Gastroesophageal sphincter (tissue), 4 donors: Measurements from ENCODE around the gene CSPG4. TPM values are rescaled to one million over a fixed set of nuclear protein-coding genes. Genes with fewer than 3 reads are reported as not detected.
"Not testable (repeated sequence)": the region's sequence is repeated elsewhere in the genome, so short reads cannot be mapped to it uniquely, and the experiment has no call there.

Experiments
- ATAC-seq: fragments of 150-250 bp; one replicate; pipeline ENCODE4 v1.9.1; 2016; ENCODE audit warnings: mild to moderate bottlenecking, moderate library complexity
- H3K27ac ChIP-seq, 4 donors: fragments of 200-600 bp; sonication (generic) in 3 of 4; 1 replicate in 3 of 4; 2 replicates in 1 of 4; pipeline ENCODE4 v1.5.1; 2016 to 2019
- H3K27me3 ChIP-seq: fragments of 200-600 bp; sonication (generic); one replicate; pipeline ENCODE4 v1.5.1; 2019
- H3K36me3 ChIP-seq, 2 donors: fragments of 200-600 bp; sonication (generic); one replicate each; pipeline ENCODE4 v1.5.1; 2019; ENCODE audit warnings: control low read depth in 1 of 2
- H3K4me1 ChIP-seq, 3 donors: fragments of 200-600 bp; sonication (generic); 1 replicate in 2 of 3; 2 replicates in 1 of 3; pipeline ENCODE4 v1.5.1; 2016 to 2019; ENCODE audit warnings: control low read depth in 2 of 3
- H3K4me3 ChIP-seq, 2 donors: fragments of 200-600 bp; sonication (generic); one replicate each; pipeline ENCODE4 v1.5.1; 2019; ENCODE audit warnings: mild to moderate bottlenecking in 1 of 2, moderate library complexity in 1 of 2
- H3K9me3 ChIP-seq, 3 donors: fragments of 200-600 bp; sonication (generic); one replicate each; pipeline ENCODE4 v1.5.1; 2017 to 2019; ENCODE audit warnings: control low read depth in 2 of 3
- EP300 ChIP-seq: sonication (generic); formaldehyde crosslinking; IDR thresholded peaks from one replicate; pipeline ENCODE4 v1.6.1; 2017; ENCODE audit warnings: antibody characterized with exemption, mild to moderate bottlenecking
- POLR2A ChIP-seq, 2 donors: fragments of 450-650 bp; IDR thresholded peaks; one replicate each; pipeline ENCODE4 v1.6.1; 2017; ENCODE audit warnings: antibody characterized with exemption in 2 of 2, mild to moderate bottlenecking in 2 of 2, moderate library complexity in 1 of 2
- POLR2AphosphoS5 ChIP-seq: sonication (generic); formaldehyde crosslinking; IDR thresholded peaks from one replicate; pipeline ENCODE4 v1.6.1; 2017; ENCODE audit warnings: antibody characterized with exemption
- WGBS, 2 donors: methylation state at CpG; one replicate each; pipeline ENCODE4 v1.1.5; 2018; ENCODE audit warnings: low coverage in 1 of 2; 5-methylcytosine and 5-hydroxymethylcytosine counted together
- total RNA-seq, 4 donors: library from RNA; depleted of rRNA; stranded (reverse); fragments of >200 nt; gene quantifications; one replicate each; pipeline ENCODE4 v1.1.0, GENCODE V29; 2016
- TF ChIP-seq, protein P1 (sequence below), 4 experiments: fragments of 200-600 bp in 2 of 4; fragments of 450-650 bp in 2 of 4; sonication (generic) in 1 of 4; IDR thresholded peaks; one replicate each; pipeline ENCODE4 v1.5.1; 2017 to 2019; ENCODE audit warnings: antibody characterized with exemption in 4 of 4, mild to moderate bottlenecking in 2 of 4, moderate library complexity in 2 of 4

CSPG4 gene
- total RNA-seq, 4 donors from 2014 or later = 98.7 to 396 (median 151) TPM

DNA sequence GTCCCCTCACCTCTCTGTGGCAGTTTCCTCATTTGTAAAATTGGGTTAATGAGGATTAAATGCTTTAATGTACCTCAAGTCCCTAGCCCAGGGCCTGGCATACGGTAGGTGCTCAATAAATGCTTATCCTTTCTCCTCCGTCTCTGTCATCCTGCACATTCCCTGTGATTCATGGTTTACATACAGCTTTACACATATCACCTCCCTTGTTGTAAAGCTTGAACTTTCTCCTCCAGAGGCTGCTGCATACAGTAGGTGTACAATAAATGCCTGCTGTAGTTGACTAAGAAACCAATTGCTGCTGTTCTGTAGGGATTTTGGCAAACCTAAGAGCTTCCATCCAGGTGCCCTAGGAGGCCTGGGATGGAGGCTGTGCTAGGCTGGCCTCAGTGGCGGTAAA is 1.5 kb upstream of the CSPG4 start:
- no peak for ATAC-seq
- no peaks in the 10 kb centered on the region for H3K27me3 ChIP-seq
- peak overlapping the region; percentile 88 to 92 (median 90) for H3K27ac ChIP-seq
- H3K4me1 ChIP-seq = peaks cover 0 to 73% (median 22%) of the 10 kb centered on the region in 3 donors
- no peak for TF ChIP-seq POLR2AphosphoS5
- TF ChIP-seq, protein P1, sequence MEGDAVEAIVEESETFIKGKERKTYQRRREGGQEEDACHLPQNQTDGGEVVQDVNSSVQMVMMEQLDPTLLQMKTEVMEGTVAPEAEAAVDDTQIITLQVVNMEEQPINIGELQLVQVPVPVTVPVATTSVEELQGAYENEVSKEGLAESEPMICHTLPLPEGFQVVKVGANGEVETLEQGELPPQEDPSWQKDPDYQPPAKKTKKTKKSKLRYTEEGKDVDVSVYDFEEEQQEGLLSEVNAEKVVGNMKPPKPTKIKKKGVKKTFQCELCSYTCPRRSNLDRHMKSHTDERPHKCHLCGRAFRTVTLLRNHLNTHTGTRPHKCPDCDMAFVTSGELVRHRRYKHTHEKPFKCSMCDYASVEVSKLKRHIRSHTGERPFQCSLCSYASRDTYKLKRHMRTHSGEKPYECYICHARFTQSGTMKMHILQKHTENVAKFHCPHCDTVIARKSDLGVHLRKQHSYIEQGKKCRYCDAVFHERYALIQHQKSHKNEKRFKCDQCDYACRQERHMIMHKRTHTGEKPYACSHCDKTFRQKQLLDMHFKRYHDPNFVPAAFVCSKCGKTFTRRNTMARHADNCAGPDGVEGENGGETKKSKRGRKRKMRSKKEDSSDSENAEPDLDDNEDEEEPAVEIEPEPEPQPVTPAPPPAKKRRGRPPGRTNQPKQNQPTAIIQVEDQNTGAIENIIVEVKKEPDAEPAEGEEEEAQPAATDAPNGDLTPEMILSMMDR (IDR thresholded peaks at IDR 0.05) = no peak
- TF ChIP-seq POLR2A (IDR thresholded peaks at IDR 0.05) = no peak
- TF ChIP-seq EP300 = no peak
- H3K4me3 ChIP-seq = no peak overlapping the region
- H3K9me3 ChIP-seq = no peaks in the 10 kb centered on the region
- H3K36me3 ChIP-seq = no peaks in the 10 kb centered on the region
- 89 to 100% methylated on average over 1 to 3 of the region's 3 CpGs for WGBS, 2 donors

DNA sequence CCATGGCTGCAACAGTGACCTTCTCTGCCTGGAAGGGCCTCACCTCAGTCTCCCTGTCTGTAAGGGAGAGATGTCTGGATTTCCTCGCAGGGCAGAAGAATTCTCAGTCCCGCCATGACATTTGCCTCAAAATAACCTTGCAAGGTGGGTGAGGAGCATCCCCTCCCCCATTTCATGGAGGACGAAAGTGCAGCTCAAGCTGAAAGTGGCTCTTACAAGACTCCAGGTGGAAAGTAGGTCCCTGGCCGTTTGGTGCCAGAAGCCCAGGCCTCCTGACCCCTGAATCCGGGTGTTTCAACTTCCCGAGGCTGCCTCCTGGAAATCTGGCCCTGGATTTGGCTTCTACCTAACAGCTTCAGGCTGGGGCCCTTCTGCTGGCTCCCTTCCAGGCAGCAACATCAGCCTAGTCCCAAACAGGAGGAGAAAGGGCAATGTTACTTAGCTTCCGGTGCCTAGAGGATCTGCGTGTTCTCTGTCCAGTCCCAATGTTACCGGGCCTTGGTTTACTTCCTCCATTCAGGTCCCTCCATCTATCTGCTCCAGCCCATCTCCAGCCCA is 769 bp upstream of the CSPG4 start:
- 17% methylated on average over 2 of the region's 9 CpGs; no CpG with 5 or more reads in 1 of the 2 donors for WGBS, 2 donors
- TF ChIP-seq POLR2A (IDR thresholded peaks at IDR 0.05) = no peak
- TF ChIP-seq POLR2AphosphoS5 = peak; percentile 71
- Histone ChIP-seq H3K36me3 (no peaks in the 10 kb centered on the region), H3K9me3 (no peaks in the 10 kb centered on the region), H3K27me3 (no peaks in the 10 kb centered on the region), H3K4me1 (peaks cover 0 to 73% (median 30%) of the 10 kb centered on the region in 3 donors), H3K27ac (peak overlapping the region; percentile 88 to 92 (median 90)), H3K4me3 (peak overlapping the region in 1 of 2 donors; percentile 64)
- ATAC-seq = no peak

DNA sequence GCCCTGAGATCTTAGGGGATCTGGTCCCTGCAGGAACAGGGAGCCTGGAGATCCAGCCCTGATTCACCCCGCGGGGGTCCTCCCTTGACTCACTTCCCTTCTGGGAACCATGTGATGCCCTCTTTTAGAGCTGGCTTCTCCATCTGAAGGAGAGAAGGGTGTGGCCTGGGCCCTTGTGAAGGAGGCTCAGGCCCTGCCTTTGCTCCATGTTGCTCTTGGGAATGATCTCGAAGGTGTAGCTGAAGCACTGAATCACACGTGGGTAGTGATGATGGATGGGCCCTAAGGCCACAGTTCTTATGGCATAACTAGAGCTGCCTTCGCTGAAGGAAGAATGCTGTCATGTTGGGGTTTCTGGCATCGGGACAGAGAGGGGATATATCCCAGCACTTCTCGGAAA is 1.2 kb downstream of the CSPG4 start:
- not testable (repeated sequence) for ATAC-seq
- no CpG with 5 or more reads among the region's 7 CpGs for WGBS, 2 donors

DNA sequence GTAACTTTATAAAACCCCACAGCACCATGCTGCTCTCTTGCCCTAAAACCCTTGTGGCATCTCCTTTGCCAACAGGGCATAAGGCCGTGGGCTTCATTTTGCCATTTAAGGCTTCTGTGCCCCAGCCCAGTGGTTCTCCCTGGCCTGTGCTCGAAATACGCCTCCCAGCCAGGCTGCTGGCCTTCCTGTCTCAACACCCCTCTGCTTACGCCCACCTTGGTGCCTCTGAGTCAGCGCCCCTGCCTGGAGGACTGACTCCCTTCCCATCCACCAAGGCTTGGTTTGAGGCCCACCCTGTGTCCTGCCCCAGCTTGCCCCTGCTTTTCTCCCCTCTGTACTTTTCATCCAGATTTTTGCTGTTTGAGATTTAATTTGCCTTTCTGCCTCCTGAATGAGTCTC is 1.8 kb downstream of the CSPG4 start:
- Histone ChIP-seq H3K4me3 (peak overlapping the region in 1 of 2 donors; percentile 47), H3K27ac (peak overlapping the region; percentile 87 to 95 (median 92)), H3K4me1 (peaks cover 0 to 73% (median 28%) of the 10 kb centered on the region in 3 donors)
- H3K27me3 ChIP-seq, ATAC-seq, H3K36me3 ChIP-seq, H3K9me3 ChIP-seq: not testable (repeated sequence)
- no CpG with 5 or more reads among the region's 5 CpGs for WGBS, 2 donors
- peak; percentile 23 for TF ChIP-seq POLR2AphosphoS5

More for the DNA sequence above, 1.2 kb downstream of the CSPG4 start:
- TF ChIP-seq POLR2A (IDR thresholded peaks at IDR 0.05) = peak in 1 of 2 donors; percentile 26
- TF ChIP-seq POLR2AphosphoS5 = peak; percentile 78
- not testable (repeated sequence) for H3K9me3 ChIP-seq, H3K36me3 ChIP-seq, H3K27me3 ChIP-seq
- Histone ChIP-seq H3K27ac (peak overlapping the region; percentile 88 to 92 (median 90)), H3K4me3 (peak overlapping the region; percentile 45 to 64), H3K4me1 (peaks cover 0 to 68% (median 28%) of the 10 kb centered on the region in 3 donors)

DNA sequence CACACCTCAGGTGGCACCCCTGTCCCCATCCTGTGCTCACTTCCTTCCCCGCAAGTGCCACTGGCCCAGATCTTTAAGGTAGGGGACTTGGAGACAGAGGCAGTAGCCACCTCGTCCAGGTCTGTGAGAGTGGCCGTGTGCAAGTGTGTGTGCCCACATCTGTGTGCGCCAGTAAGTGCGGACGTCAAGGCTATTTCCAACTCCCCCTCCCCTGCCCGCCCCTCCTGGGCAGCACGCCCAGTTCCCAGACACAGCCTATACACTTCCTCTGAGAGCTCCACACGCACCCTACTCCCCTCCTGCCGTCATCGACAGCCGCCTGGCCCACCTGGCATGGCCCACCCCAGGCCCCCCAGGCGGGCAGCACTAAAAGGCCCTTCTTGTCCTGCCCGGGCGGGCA is 3.2 kb downstream of the CSPG4 start:
- peaks cover 8 to 74% (median 33%) of the 10 kb centered on the region in 3 donors for H3K4me1 ChIP-seq
- ATAC-seq = peak; percentile 66
- peak overlapping the region; percentile 15 to 47 for H3K4me3 ChIP-seq
- peak; percentile 57 to 65 for TF ChIP-seq POLR2A (IDR thresholded peaks at IDR 0.05)
- TF ChIP-seq POLR2AphosphoS5 = peak; percentile 90
- TF ChIP-seq EP300 = peak; percentile 79
- WGBS, 2 donors = 10 to 40% methylated on average over 2 of the region's 15 CpGs
- H3K36me3 ChIP-seq, H3K9me3 ChIP-seq, H3K27me3 ChIP-seq: not testable (repeated sequence)
- peak overlapping the region; percentile 87 to 95 (median 92) for H3K27ac ChIP-seq

DNA sequence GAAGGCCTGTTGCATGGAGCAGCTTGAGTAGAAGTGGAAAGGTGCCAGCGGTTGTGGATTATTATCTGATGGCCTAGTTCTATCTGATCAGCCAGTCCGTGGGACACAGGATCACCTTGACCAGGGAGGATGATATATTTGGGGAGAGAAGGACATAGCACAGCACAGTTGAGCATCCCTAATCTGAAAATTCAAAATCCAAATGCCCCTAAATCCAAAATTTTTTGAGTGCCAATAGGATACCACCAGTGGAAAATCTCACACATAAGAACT is 6.0 kb downstream of the CSPG4 start:
- Histone ChIP-seq H3K4me1 (peaks cover 14 to 69% (median 35%) of the 10 kb centered on the region in 3 donors), H3K4me3 (no peak overlapping the region), H3K27me3 (no peaks in the 10 kb centered on the region), H3K27ac (peak overlapping the region; percentile 79 to 93 (median 88)), H3K9me3 (no peaks in the 10 kb centered on the region), H3K36me3 (peaks cover 0 to 6% of the 10 kb centered on the region in 2 donors)
- no peak for ATAC-seq
- TF ChIP-seq POLR2A (IDR thresholded peaks at IDR 0.05) = no peak
- no peak for TF ChIP-seq EP300
- TF ChIP-seq, protein P1 (IDR thresholded peaks at IDR 0.05) = no peak
- no peak for TF ChIP-seq POLR2AphosphoS5
- WGBS, 2 donors = 13 to 33% methylated on average over 1 to 2 of the region's 2 CpGs
